GM21576 (cell line): ENCODE data around the gene API5.

Experiments
- ATAC-seq: cut with Tn5 transposase; IDR thresholded peaks from one replicate; pipeline ENCODE4 v1.9.1; 2021; ENCODE audit warnings: mild to moderate bottlenecking, moderate library complexity; ENCODE audit not compliant: unreplicated experiment

Gene API5

DNA sequence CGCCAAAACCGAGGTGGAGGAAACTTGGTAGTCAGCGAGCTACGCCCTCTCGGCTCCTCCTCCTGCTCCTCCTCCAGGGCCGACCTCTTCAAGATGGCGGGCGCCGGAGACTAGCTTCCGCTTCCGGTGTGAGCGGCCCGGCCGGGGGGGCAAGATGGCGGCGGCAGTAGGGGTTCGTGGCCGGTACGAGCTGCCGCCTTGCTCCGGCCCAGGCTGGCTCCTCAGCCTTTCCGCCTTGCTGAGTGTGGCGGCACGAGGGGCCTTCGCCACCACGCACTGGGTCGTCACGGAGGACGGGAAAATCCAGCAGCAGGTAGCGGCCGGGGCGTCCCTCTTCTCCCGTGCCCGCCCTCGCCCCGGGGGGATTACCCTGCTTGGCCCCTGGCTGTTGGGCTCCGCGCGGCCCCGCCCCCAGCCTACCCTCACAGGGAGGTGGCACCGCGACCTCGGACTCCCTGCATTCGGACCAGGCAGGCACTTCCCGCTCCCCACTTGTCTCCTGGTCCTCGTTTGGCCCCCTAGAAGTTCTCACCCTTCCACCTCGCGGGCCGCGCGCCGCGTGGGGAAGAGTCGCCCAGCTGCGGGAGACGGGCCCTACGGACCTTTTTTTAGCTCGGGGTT lies 47.1 kb downstream of the API5 start, which contains the start of gene TTC17:
TTC17 (plus strand) TSS at position 120 of the 621 bp plus-strand sequence; CDS start at position 155, 35 bp downstream.
- ATAC-seq = peak; percentile 90

DNA sequence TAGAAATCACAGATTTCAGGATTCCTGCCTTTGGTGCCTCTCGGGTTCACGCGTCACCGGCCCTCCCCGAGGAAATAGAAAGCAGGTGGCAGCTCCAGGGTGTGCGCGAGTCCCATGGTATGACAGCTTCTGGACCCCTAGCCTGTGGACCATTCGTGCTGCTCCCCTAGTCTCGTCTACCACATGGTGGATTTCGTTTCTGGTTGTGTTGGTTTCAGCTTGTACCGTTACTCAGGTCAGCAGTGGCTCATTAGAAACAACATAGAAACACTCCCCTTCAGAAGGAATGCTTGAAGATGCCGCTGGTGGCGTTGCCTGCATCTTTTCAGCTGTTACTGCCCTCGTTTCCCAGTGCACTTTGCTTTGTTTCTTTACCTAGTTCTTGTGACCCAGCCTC lies 47.6 kb downstream of the API5 start:
- ATAC-seq = peak; percentile 41

DNA sequence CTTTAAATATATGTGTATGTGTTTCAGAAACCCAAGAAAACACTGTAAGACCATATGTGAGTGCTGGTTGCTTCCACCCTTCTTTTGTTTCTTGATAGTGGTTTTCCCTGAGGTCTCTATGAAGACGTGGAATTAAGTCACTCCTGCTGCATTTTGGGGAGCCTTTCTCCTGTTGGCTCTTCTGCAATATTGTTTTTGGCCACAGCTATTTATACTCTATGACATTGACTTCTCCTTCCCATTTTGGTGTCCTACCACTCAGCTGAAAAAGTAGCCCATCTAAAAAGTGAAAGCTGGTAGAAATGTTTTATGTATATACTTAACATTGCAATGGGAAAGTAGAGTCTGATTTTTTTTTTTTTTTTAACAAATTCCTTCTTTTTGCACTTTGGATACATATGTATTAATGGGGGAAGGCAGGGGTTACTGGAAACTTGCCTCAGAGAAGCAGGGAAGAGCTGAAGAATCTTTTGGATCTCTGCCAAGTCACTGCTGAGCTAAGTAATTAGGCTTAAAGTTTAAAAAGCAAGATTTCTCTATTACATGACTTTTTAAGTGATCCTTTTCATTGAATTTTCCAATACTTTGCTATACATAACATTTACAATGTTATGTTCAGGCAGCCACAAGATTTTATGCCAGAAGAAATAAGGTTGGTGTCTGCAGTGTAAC lies 48.7 kb downstream of the API5 start:
- ATAC-seq = no peak

DNA sequence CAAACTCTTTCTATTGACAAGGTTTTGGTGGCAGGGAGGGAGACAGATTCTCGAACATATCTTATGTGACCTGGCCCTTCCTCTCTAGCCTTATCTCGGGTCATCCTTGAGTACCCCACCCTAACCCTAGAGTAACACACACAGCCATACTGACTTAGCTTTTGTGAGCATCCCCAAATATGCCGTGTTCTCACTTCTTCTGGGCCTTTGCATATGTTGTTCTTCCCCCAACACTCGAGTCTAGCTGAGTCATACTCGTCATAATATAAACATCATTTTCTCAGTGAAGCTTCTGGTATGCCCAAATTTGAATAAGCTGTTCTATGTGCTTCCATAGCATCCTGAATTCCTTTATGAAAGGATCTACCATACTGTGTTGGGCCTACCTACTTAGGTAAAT lies 54.9 kb downstream of the API5 start:
- ATAC-seq = no peak

DNA sequence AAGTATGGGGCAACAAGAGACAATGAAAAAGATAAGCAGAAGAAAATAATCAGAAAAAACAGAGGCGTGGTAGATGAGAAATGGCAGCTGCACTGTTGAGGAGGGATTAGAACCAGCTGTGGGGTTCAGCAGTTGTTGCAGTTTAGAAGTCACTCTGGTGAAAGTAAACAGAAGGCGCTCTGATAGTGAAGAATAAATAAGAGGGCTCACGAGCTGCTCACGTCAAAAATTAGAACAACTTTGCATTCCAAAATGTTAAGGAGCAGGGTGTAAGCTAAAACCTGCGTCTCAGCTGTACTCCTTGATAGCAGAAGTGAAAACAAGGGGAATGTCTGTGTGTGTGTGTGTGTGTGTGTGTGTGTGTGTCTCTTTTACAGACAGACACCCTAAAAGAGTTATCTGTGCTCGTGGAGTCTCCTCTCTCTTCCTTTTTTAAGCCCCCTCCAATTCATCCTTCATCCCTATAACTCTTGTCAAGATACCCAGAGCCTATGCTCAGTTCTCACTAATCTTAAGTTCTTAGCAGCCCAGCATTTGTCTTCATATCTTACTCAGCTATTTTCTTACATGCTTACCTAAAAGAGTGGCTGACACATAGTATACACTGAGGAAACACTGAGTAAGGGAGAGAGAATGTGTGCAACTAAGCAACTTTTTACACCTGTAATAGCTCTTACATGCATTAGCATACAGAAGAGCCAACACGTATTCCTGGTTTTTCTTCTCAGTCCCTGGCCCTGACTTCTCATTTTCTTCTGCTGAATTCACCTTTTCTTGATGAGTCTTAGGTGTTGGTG lies 55.8 kb downstream of the API5 start:
- ATAC-seq = no peak

DNA sequence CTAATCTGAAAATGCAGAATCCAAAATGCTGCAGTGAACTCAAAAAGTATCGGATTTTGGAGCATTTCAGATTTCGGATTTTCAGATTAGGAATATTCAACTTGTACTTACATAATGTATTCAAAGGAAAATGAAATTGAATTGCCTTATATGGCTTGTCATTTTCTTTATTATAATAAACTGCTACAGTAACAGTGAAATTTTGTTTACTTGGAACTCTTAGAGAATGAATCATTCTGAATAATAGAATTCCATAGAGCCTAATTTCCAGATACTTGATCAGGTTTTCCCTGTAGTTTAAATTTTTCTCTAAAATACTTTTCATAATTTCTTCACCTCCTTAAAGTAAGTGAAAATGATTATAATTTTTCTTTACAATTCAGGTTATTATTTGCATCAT lies 64.3 kb downstream of the API5 start:
- ATAC-seq = no peak

DNA sequence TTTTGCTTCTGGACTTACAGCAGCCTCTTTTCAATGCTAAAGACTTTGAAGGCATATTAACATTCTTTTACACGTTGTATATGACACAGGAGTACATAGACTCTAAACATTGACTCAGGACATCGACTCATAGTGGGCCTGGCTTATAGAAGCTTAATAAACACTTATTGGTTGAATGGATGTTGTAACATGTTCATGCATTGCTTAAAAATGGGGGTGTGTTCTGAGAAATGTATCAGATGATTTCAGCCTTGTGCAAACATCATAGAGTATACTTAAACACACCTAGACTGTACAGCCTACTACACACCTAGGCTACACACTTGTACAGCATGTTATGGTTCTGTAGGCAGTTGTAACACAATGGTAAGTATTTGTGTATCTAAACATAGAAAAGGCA lies 64.8 kb downstream of the API5 start:
- ATAC-seq = no peak

DNA sequence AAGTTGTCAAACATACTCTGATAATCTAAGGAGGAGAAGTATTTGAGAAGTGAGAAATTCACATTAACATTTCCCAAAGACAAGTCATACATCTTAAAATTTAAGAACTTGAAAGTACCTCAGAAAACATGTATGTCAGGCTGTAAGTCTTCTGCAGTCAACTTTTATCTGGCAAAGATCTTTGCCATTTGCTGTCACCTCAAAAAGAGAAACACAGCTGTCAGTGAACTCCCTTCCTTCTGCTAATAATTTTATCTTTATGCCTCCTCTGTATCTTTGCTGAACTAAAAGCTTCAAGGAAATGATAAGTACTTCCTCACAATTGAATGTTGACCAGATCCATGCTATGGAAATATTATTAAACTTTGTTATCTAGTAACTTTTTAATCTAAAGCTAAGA lies 65.6 kb downstream of the API5 start:
- ATAC-seq = no peak

DNA sequence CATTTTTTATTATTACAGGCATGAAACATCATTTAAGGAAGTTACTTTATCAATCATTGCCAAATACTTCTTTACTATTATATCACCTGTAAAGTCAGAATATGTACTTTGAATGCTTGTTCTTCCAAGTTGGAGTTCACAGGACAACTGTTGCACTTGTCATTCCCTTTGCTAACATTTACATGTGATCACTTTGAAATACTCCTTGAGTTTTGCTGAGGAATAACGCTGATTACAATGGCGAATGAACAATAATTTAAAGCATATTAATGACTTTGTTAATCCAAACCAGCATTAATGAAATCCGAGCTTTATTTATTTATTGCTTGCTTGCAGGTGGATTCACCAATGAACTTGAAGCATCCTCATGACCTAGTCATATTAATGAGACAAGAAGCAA lies 67.1 kb downstream of the API5 start:
- ATAC-seq = no peak

DNA sequence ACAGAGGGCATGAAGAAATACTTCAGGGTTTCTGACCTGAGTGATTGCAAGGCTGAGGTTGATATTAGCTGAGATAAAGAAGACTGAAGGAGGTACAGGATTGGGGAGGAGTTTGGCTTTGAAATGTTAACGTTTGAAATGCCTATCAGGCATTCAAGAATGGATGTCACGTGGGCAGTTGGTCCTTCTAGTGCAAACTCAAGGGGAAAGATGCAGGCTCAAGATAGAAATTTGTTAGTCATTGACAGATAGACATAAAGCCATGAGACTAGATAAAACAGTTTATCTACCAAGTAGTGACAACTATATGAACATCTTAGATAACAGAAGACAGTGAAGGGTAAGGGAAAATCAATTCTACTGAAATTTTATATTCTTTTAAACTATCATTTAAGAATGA lies 70.0 kb downstream of the API5 start:
- no peak for ATAC-seq

DNA sequence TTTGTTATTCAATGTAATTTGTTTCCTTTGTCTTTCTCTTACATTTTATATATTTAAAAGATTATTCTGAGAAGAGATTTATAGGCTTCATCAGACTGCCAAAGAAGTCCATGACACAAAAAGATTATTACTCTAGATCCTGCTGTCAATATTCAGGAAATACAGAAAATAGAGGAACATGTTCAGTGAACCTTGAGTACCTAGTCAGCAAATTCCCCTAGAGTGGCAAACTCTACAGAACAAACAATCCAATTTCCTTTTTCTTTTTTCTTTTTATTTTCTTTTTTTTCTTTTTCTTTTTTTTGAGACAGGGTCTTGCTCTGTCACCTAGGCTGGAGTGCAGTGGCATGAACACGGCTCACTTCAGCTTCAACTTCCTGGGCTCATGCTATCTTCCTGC lies 70.8 kb downstream of the API5 start:
- ATAC-seq = no peak

DNA sequence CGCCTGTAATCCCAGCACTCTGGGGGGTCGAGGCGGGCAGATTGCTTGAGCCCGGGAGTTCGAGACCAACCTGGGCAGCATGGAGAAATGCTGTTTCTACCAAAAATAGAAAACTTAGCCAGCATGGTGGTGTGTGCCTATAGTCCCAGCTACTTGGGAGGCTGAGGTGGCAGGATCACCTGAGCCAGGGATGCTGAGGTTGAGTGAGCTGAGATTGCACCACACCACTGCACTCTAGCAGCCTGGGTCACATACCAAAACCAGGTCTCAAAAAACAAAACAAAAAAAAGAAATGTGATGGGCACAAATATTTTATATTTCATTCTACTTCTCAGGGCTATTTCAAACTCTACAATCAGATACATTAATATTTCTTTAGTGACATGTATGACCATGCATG lies 72.6 kb downstream of the API5 start:
- no peak for ATAC-seq

DNA sequence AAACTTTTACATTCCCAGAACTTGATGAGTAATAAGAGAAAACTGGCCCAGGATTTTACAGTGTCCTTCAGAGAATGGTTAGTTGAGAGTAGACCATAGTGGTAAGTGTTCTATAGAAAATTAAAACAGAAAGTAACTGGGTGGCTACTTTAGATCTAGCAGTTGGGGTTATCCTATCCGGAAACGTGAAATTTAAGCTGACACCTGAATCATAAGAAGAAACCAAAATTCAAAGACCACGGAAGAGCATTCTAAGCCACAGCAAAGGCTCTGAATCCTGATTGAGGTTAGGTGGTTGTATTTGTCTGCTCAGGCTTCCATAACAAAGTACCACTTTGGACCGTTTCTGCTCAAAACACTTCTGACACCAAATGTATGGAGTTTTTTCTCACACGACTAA lies 80.9 kb downstream of the API5 start:
- ATAC-seq = no peak

DNA sequence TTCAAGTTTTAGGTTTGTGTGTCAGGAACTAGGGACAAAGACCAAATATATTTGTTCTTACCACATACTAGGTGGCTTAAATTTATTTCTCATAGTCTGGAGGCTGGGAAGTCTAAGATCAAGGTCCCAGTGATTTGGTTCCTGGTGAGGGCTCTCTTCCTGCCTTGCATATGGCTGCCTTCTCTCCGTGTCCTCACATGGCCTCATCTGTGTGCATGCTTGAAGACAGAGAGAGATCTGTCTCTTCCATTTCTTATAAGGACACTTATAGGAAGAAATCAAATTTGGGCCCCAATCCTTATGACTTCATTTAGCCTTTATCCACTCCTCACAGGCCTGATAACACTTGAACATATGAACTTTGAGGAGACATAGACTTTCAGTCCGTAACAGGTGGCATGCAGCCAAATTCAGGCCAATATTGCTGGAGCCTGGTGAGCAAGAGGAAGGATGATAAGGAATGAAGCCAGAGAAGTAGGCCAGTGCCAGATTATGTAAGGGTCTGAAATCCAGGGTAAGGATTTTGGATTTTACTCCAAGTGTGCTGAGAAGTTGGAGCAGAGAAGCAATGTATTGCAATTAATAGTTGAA lies 82.1 kb downstream of the API5 start:
- no peak for ATAC-seq
